ENCODE measurements around the gene ZFAND3.

DNA sequence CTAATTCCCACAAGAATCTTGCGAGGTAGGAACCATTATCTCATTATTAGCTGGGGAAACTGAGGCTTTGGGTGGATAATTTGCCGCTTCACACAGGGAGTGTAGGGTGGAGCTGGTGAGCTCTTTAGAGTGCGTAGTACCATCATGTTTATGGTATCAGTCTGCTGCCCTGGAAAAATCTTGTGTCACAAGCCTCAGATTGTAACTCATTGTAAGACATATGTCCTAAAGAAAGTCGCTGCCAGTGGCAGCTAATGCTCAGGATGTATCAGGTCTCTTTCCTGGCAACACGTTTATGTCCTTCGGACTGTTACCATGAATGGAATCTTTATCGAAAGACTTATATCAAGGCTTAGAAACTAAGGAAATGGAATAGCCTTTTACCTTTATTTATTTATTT lies 1.9 kb downstream of the ZFAND3 start:
- TF ChIP-seq POLR2A (IDR thresholded peaks at IDR 0.05; ENCODE audit: low read depth, low read length): no peak
- no peak for TF ChIP-seq POLR2AphosphoS5 (IDR thresholded peaks at IDR 0.05; ENCODE audit: low read depth, low read length)
